HepG2 (cell line): ENCODE data around the gene GH2. TPM values are rescaled to one million over a fixed set of nuclear protein-coding genes. Genes with fewer than 3 reads are reported as not detected.
A peak's percentile ranks its signal among the peaks of the same experiment; 100 is the strongest.

Experiments
- GABPA ChIP-seq, 2 experiments: IDR thresholded peaks; 2 replicates each; pipeline ENCODE4 v1.6.1; 2011 to 2016; ENCODE audit warnings: low read depth in 2 of 2, low read length in 1 of 2, missing biosample characterization in 1 of 2, missing genetic modification characterization in 1 of 2
- NBN ChIP-seq: fragments of 450-650 bp; conservative IDR thresholded peaks from 2 replicates; pipeline ENCODE4 v1.6.1; 2017
- REPIN1 ChIP-seq: sonication (generic); formaldehyde crosslinking; IDR thresholded peaks from 2 replicates; pipeline ENCODE4 v1.8.0; 2022; ENCODE audit warnings: missing genetic modification reagents, low read depth, mild to moderate bottlenecking, borderline replicate concordance
- TOPORS ChIP-seq: sonication (generic); formaldehyde crosslinking; IDR thresholded peaks from 2 replicates; pipeline ENCODE4 v1.8.0; 2023; ENCODE audit warnings: mild to moderate bottlenecking, missing genetic modification reagents
- ZIK1 ChIP-seq: sonication (generic); formaldehyde crosslinking; IDR thresholded peaks from 2 replicates; pipeline ENCODE4 v1.5.0; 2020; ENCODE audit warnings: mild to moderate bottlenecking, low read depth, missing genetic modification reagents, borderline replicate concordance
- ZNF138 ChIP-seq: sonication (generic); formaldehyde crosslinking; IDR thresholded peaks from 2 replicates; pipeline ENCODE4 v1.5.0; 2020; ENCODE audit warnings: mild to moderate bottlenecking, low read depth, missing genetic modification reagents
- ZNF530 ChIP-seq: sonication (generic); formaldehyde crosslinking; IDR thresholded peaks from 2 replicates; pipeline ENCODE4 v1.5.0; 2020; ENCODE audit warnings: low read depth, mild to moderate bottlenecking, missing genetic modification reagents
- ZNF556 ChIP-seq: sonication (generic); formaldehyde crosslinking; IDR thresholded peaks from 2 replicates; pipeline ENCODE4 v1.4.0; 2020; ENCODE audit warnings: mild to moderate bottlenecking, missing genetic modification reagents, borderline replicate concordance
- ZNF563 ChIP-seq: sonication (generic); formaldehyde crosslinking; IDR thresholded peaks from 2 replicates; pipeline ENCODE4 v1.8.0; 2022; ENCODE audit warnings: mild to moderate bottlenecking, moderate library complexity, missing genetic modification reagents
- ZNF570 ChIP-seq: sonication (generic); formaldehyde crosslinking; IDR thresholded peaks from 2 replicates; pipeline ENCODE4 v1.4.0; 2020; ENCODE audit warnings: mild to moderate bottlenecking, missing genetic modification reagents, borderline replicate concordance
- ZNF704 ChIP-seq: sonication (generic); formaldehyde crosslinking; IDR thresholded peaks from 2 replicates; pipeline ENCODE4 v1.8.1; 2023; ENCODE audit warnings: mild to moderate bottlenecking, inconsistent platforms, moderate library complexity, missing genetic modification reagents, borderline replicate concordance
- ZNF768 ChIP-seq: sonication (generic); formaldehyde crosslinking; IDR thresholded peaks from 2 replicates; pipeline ENCODE4 v1.4.0; 2020; ENCODE audit warnings: missing genetic modification reagents
- ZNF790 ChIP-seq: sonication (generic); formaldehyde crosslinking; IDR thresholded peaks from 2 replicates; pipeline ENCODE4 v1.8.0; 2022; ENCODE audit warnings: missing genetic modification reagents, mild to moderate bottlenecking, borderline replicate concordance
- ZNF841 ChIP-seq: sonication (generic); formaldehyde crosslinking; IDR thresholded peaks from 2 replicates; pipeline ENCODE4 v1.8.1; 2023; ENCODE audit warnings: missing genetic modification reagents, borderline replicate concordance
- ZSCAN29 ChIP-seq: sonication (generic); formaldehyde crosslinking; conservative IDR thresholded peaks from 2 replicates; pipeline ENCODE4 v1.4.0; 2020; ENCODE audit warnings: mild to moderate bottlenecking, missing genetic modification reagents
- polyA plus RNA-seq, 8 experiments: library from polyadenylated mRNA; depleted of rRNA in 3 of 8; stranded (reverse) in 7 of 8; unstranded in 1 of 8; fragments of >200 nt; fragmentation: Illumina TruSeq in 4 of 8; extraction: Trizol in 4 of 8; gene quantifications; 2 replicates each; pipeline versions ENCODE4 v1.2.1 to v1.2.3, GENCODE V29; 2011 to 2016; ENCODE audit warnings: low read depth in 4 of 8, missing spikeins in 1 of 8, mixed read lengths in 1 of 8; ENCODE audit not compliant: insufficient read depth in 1 of 8
- total RNA-seq, 5 experiments: library from RNA; depleted of rRNA; stranded (reverse); fragments of >200 nt; fragmentation: Illumina TruSeq; extraction: Trizol; gene quantifications; 2 replicates each; pipeline ENCODE4 v1.2.3, GENCODE V29; 2016; ENCODE audit warnings: low read depth in 1 of 5
- TF ChIP-seq, protein P1 (sequence below): sonication (generic); formaldehyde crosslinking; IDR thresholded peaks from 2 replicates; pipeline ENCODE4 v1.4.0; 2020; ENCODE audit warnings: missing genetic modification reagents
- TF ChIP-seq, protein P2 (sequence below): sonication (generic); formaldehyde crosslinking; IDR thresholded peaks from 2 replicates; pipeline ENCODE4 v1.8.1; 2023; ENCODE audit warnings: mild to moderate bottlenecking, missing genetic modification reagents
- TF ChIP-seq, protein P3 (sequence below): sonication (generic); formaldehyde crosslinking; IDR thresholded peaks from 2 replicates; pipeline ENCODE4 v1.5.0; 2020; ENCODE audit warnings: mild to moderate bottlenecking, missing genetic modification reagents, borderline replicate concordance

GH2 gene
- total and polyA plus RNA-seq, 2 of the 13 experiments (the other 11 are each of a cell fraction or from before 2014, with no cell fraction given): not detected

DNA sequence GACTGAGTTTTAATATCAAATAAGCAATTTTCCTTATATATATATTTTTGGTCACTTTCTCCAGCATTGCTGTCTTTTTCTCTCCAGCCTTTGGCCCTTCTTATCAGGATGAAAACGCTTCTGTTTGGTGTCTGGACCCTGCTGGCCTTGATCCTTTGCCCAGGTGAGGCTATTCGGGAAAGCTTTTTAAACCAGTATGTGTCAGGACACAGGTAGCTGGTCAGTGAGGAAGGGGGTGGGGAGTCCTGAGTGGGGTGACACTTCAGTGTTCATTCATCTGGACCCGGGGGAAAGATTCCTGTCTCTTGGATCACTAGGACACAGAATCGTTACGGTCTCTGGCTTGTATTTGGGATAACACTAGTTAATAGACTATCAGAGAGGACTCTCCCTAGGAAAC, 27.0 kb downstream of the GH2 start (continued):
- TF ChIP-seq REPIN1 (CRISPR knock-in tag): 0 out of 2 replicates have a peak, but pooled peaks have one; percentile 55
- TF ChIP-seq ZNF704 (CRISPR knock-in tag): no peak
- TF ChIP-seq ZNF841: no peak
- TF ChIP-seq, protein P1, sequence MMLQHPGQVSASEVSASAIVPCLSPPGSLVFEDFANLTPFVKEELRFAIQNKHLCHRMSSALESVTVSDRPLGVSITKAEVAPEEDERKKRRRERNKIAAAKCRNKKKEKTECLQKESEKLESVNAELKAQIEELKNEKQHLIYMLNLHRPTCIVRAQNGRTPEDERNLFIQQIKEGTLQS (CRISPR knock-in tag): no peak
- TF ChIP-seq ZNF556: 0 out of 2 replicates have a peak, but pooled peaks have one; percentile 2
- TF ChIP-seq GABPA (IDR thresholded peaks at IDR 0.05; ENCODE audit: low read depth, low read length): no peak
- TF ChIP-seq GABPA (CRISPR knock-in tag; IDR thresholded peaks at IDR 0.05; ENCODE audit: low read depth): no peak
- TF ChIP-seq ZNF138: no peak
- no peak for TF ChIP-seq ZNF563 (CRISPR knock-in tag)
- no peak for TF ChIP-seq ZNF570 (CRISPR knock-in tag)
- TF ChIP-seq ZSCAN29 (CRISPR knock-in tag): no peak
- no peak for TF ChIP-seq ZNF530 (CRISPR knock-in tag)
- TF ChIP-seq, protein P2, sequence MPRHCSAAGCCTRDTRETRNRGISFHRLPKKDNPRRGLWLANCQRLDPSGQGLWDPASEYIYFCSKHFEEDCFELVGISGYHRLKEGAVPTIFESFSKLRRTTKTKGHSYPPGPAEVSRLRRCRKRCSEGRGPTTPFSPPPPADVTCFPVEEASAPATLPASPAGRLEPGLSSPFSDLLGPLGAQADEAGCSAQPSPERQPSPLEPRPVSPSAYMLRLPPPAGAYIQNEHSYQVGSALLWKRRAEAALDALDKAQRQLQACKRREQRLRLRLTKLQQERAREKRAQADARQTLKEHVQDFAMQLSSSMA (CRISPR knock-in tag): 0 out of 2 replicates have a peak, but pooled peaks have one; percentile 18
- no peak for TF ChIP-seq NBN
- TF ChIP-seq ZNF790 (CRISPR knock-in tag): no peak
- no peak for TF ChIP-seq TOPORS (CRISPR knock-in tag)
- TF ChIP-seq, protein P3, sequence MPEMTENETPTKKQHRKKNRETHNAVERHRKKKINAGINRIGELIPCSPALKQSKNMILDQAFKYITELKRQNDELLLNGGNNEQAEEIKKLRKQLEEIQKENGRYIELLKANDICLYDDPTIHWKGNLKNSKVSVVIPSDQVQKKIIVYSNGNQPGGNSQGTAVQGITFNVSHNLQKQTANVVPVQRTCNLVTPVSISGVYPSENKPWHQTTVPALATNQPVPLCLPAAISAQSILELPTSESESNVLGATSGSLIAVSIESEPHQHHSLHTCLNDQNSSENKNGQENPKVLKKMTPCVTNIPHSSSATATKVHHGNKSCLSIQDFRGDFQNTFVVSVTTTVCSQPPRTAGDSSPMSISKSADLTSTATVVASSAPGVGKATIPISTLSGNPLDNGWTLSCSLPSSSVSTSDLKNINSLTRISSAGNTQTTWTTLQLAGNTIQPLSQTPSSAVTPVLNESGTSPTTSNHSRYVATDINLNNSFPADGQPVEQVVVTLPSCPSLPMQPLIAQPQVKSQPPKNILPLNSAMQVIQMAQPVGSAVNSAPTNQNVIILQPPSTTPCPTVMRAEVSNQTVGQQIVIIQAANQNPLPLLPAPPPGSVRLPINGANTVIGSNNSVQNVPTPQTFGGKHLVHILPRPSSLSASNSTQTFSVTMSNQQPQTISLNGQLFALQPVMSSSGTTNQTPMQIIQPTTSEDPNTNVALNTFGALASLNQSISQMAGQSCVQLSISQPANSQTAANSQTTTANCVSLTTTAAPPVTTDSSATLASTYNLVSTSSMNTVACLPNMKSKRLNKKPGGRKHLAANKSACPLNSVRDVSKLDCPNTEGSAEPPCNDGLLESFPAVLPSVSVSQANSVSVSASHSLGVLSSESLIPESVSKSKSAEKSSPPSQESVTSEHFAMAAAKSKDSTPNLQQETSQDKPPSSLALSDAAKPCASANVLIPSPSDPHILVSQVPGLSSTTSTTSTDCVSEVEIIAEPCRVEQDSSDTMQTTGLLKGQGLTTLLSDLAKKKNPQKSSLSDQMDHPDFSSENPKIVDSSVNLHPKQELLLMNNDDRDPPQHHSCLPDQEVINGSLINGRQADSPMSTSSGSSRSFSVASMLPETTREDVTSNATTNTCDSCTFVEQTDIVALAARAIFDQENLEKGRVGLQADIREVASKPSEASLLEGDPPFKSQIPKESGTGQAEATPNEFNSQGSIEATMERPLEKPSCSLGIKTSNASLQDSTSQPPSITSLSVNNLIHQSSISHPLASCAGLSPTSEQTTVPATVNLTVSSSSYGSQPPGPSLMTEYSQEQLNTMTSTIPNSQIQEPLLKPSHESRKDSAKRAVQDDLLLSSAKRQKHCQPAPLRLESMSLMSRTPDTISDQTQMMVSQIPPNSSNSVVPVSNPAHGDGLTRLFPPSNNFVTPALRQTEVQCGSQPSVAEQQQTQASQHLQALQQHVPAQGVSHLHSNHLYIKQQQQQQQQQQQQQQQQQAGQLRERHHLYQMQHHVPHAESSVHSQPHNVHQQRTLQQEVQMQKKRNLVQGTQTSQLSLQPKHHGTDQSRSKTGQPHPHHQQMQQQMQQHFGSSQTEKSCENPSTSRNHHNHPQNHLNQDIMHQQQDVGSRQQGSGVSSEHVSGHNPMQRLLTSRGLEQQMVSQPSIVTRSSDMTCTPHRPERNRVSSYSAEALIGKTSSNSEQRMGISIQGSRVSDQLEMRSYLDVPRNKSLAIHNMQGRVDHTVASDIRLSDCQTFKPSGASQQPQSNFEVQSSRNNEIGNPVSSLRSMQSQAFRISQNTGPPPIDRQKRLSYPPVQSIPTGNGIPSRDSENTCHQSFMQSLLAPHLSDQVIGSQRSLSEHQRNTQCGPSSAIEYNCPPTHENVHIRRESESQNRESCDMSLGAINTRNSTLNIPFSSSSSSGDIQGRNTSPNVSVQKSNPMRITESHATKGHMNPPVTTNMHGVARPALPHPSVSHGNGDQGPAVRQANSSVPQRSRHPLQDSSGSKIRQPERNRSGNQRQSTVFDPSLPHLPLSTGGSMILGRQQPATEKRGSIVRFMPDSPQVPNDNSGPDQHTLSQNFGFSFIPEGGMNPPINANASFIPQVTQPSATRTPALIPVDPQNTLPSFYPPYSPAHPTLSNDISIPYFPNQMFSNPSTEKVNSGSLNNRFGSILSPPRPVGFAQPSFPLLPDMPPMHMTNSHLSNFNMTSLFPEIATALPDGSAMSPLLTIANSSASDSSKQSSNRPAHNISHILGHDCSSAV (CRISPR knock-in tag): no peak
- no peak for TF ChIP-seq ZNF768
- no peak for TF ChIP-seq ZIK1 (CRISPR knock-in tag)
